A673 (cell line): ENCODE data around the gene SPATA3. TPM values are rescaled to one million over a fixed set of nuclear protein-coding genes. Genes with fewer than 3 reads are reported as not detected.

Experiments
- BruUV-seq: library from RNA; stranded (reverse); fragments of 400-500 nt; replicated peaks from 2 replicates; lab custom pipeline; 2021; lab: Mats Ljungman, UMichigan
- CTCF ChIA-PET: fragments of 300-600 bp; sonication (Branson Sonifier 250); formaldehyde crosslinking; loops from one replicate; lab custom pipeline; 2022; ENCODE audit warnings: antibody characterized with exemption; lab: Charles Lee
- POLR2A ChIA-PET: fragments of 300-600 bp; sonication (Branson Sonifier 250); formaldehyde crosslinking; loops from one replicate; lab custom pipeline; 2022; ENCODE audit warnings: antibody characterized with exemption; ENCODE audit not compliant: low non-redundant PET; lab: Charles Lee
- DNase-seq: peaks from one replicate; pipeline ENCODE4 v3.0.0-alpha.2; 2015; ENCODE audit warnings: low spot score
- H3K27ac ChIP-seq: fragments of 200-600 bp; sonication (generic); 2 replicates; pipeline ENCODE4 v1.5.1; 2016; ENCODE audit warnings: mixed run types, low read depth, mild to moderate bottlenecking, mixed read lengths, antibody characterized with exemption, low read length; ENCODE audit not compliant: poor library complexity, severe bottlenecking
- H3K27me3 ChIP-seq: fragments of 200-600 bp; sonication (generic); replicated peaks from 2 replicates; pipeline ENCODE4 v1.6.1; 2017; ENCODE audit warnings: mixed run types, low read depth, mild to moderate bottlenecking, mixed read lengths, antibody characterized with exemption, low read length; ENCODE audit not compliant: insufficient read depth, poor library complexity
- H3K36me3 ChIP-seq: fragments of 200-600 bp; sonication (generic); 2 replicates; pipeline ENCODE4 v1.6.1; 2016; ENCODE audit warnings: mixed run types, mild to moderate bottlenecking, mixed read lengths, antibody characterized with exemption, low read length; ENCODE audit not compliant: insufficient read depth, poor library complexity, severe bottlenecking
- H3K4me1 ChIP-seq: fragments of 200-600 bp; sonication (generic); 2 replicates; pipeline ENCODE4 v1.6.1; 2017; ENCODE audit warnings: mixed run types, mild to moderate bottlenecking, mixed read lengths, antibody characterized with exemption, low read length; ENCODE audit not compliant: insufficient read depth, poor library complexity, severe bottlenecking
- H3K4me3 ChIP-seq: fragments of 200-600 bp; sonication (generic); 2 replicates; pipeline ENCODE4 v1.5.1; 2016; ENCODE audit warnings: low read depth, mixed run types, mild to moderate bottlenecking, mixed read lengths, low read length; ENCODE audit not compliant: poor library complexity, severe bottlenecking
- H3K9me3 ChIP-seq: fragments of 200-600 bp; sonication (generic); 2 replicates; pipeline ENCODE4 v1.6.1; 2016; ENCODE audit warnings: mixed run types, low read depth, mild to moderate bottlenecking, mixed read lengths, antibody characterized with exemption, low read length; ENCODE audit not compliant: poor library complexity, severe bottlenecking
- CTCF ChIP-seq: fragments of 300-800, 200-600 bp; sonication (generic); conservative IDR thresholded peaks from 2 replicates; pipeline ENCODE4 v1.5.1; 2017; ENCODE audit warnings: low read depth, mild to moderate bottlenecking, antibody characterized with exemption, low read length, moderate library complexity, mixed read lengths
- EZH2 ChIP-seq: fragments of 200-600 bp; sonication (generic); IDR thresholded peaks from 2 replicates; pipeline ENCODE4 v1.6.1; 2017; ENCODE audit warnings: borderline replicate concordance, low read depth, mild to moderate bottlenecking, mixed read lengths, antibody characterized with exemption, low read length; ENCODE audit not compliant: poor library complexity, severe bottlenecking
- intact Hi-C: fragments of 100-400 bp; cut with micrococcal nuclease; formaldehyde crosslinking; loops from one replicate; pipeline ENCODE4 v1.10.0; 2022; ENCODE audit not compliant: unreplicated experiment
- total RNA-seq: library from RNA; stranded (reverse); gene quantifications from 2 replicates; pipeline ENCODE4 v1.2.3, GENCODE V29; 2021

SPATA3 gene
- total RNA-seq, 1 experiment from 2014 or later, result not detected

GRCh38 chr2:230982528-230982927 lies 13.4 kb upstream of the SPATA3 start:
- Histone ChIP-seq H3K4me3 (no peak overlapping the region), H3K9me3 (no peaks in the 10 kb centered on the region), H3K4me1 (no peaks in the 10 kb centered on the region), H3K36me3 (no peaks in the 10 kb centered on the region), H3K27ac (no peak overlapping the region), H3K27me3 (no peaks in the 10 kb centered on the region)
- TF ChIP-seq EZH2, result no peak
- TF ChIP-seq CTCF, result no peak
- POLR2A ChIA-PET, result no interaction called here
- DNase-seq, result no peak
- BruUV-seq, result no TSS peak
- CTCF ChIA-PET, result no interaction called here
- intact Hi-C loops, result no loop called here

- Histone ChIP-seq H3K27ac (no peak overlapping the region), H3K9me3 (no peaks in the 10 kb centered on the region), H3K36me3 (no peaks in the 10 kb centered on the region), H3K27me3 (no peaks in the 10 kb centered on the region), H3K4me3 (no peak overlapping the region), H3K4me1 (no peaks in the 10 kb centered on the region)
- BruUV-seq, result no TSS peak
- intact Hi-C loops, result no loop called here
- POLR2A ChIA-PET, result no interaction called here
- DNase-seq, result no peak
- CTCF ChIA-PET, result interaction anchor here (2.2 kb wide), 1 partner anchor 159 kb away, joined by 6 read pairs; no protein-coding TSS in a partner anchor
- TF ChIP-seq EZH2 (no peak), CTCF (no peak)
Observed at GRCh38 chr2:230983566-230983965, 12.4 kb upstream of the SPATA3 start.

GRCh38 chr2:230984393-230985220 lies 11.3 kb upstream of the SPATA3 start:
- no peaks in the 10 kb centered on the region for H3K27me3 ChIP-seq
- H3K27ac ChIP-seq, result no peak overlapping the region
- ChIA-PET POLR2A (interaction anchor here (0.6 kb wide), 1 partner anchor 61 kb away, joined by 3 read pairs; no protein-coding TSS in a partner anchor), CTCF (interaction anchor here (2.2 kb wide), 1 partner anchor 160 kb away, joined by 6 read pairs; no protein-coding TSS in a partner anchor)
- H3K4me3 ChIP-seq, result no peak overlapping the region
- no peak for TF ChIP-seq CTCF
- TF ChIP-seq EZH2, result no peak
- intact Hi-C loops, result no loop called here
- no TSS peak for BruUV-seq
- no peaks in the 10 kb centered on the region for H3K36me3 ChIP-seq
- no peak for DNase-seq
- no peaks in the 10 kb centered on the region for H3K4me1 ChIP-seq
- H3K9me3 ChIP-seq, result no peaks in the 10 kb centered on the region
